ENCODE data around the gene GIGYF2. TPM values are rescaled to one million over a fixed set of nuclear protein-coding genes. Genes with fewer than 3 reads are reported as not detected.

GIGYF2 gene
- total RNA-seq, 1 experiment from 2014 or later: 40.2 TPM

Small RNA genes lying within 50 kb of the gene (small RNA-seq; reads per million reads assigned to genes)
- gene RF00019 (not detected), gene RN7SL359P (0.79 reads per million, percentile 18 among the genes with 10 or more reads in this experiment), gene RNU6-107P (not detected)

Other genes starting within 250 kb of the GIGYF2 start
- gene ALPI, start 241.2 kb upstream of the GIGYF2 start, total RNA-seq (2014; rRNA removed; shearing (Covaris generic)): not detected in 2 replicates
- not detected in 2 replicates for gene ECEL1, start 209.5 kb upstream of the GIGYF2 start, total RNA-seq (2014; rRNA removed; shearing (Covaris generic))
- gene PRSS56, start 176.9 kb upstream of the GIGYF2 start, total RNA-seq (2014; rRNA removed; shearing (Covaris generic)): not detected in 2 replicates
- not detected in 2 replicates for gene CHRND, start 171.2 kb upstream of the GIGYF2 start, total RNA-seq (2014; rRNA removed; shearing (Covaris generic))
- not detected in 2 replicates for gene CHRNG, start 157.6 kb upstream of the GIGYF2 start, total RNA-seq (2014; rRNA removed; shearing (Covaris generic))
- gene TIGD1, start 146.8 kb upstream of the GIGYF2 start, total RNA-seq (2014; rRNA removed; shearing (Covaris generic)): 6.0 and 7.0 TPM in 2 replicates
- gene EIF4E2, start 146.6 kb upstream of the GIGYF2 start, total RNA-seq (2014; rRNA removed; shearing (Covaris generic)): 77.5 and 87.8 TPM in 2 replicates
- gene EFHD1, start 63.7 kb upstream of the GIGYF2 start, total RNA-seq (2014; rRNA removed; shearing (Covaris generic)): not detected in 2 replicates
- not detected in 2 replicates for gene KCNJ13, start 79.2 kb downstream of the GIGYF2 start, total RNA-seq (2014; rRNA removed; shearing (Covaris generic))
- gene SNORC, start 172.9 kb downstream of the GIGYF2 start, total RNA-seq (2014; rRNA removed; shearing (Covaris generic)): 2.6 and 4.9 TPM in 2 replicates

Measured in HT-29 (cell line).